GM19193 (cell line): ENCODE results near the gene DPYSL3.

ENCODE experiments used
- POLR2A ChIP-seq: IDR thresholded peaks from 4 replicates; pipeline ENCODE4 v1.6.1; 2011; ENCODE audit not compliant: insufficient read depth, insufficient read length; ENCODE audit errors: extremely low read depth

The DPYSL3 gene

DNA sequence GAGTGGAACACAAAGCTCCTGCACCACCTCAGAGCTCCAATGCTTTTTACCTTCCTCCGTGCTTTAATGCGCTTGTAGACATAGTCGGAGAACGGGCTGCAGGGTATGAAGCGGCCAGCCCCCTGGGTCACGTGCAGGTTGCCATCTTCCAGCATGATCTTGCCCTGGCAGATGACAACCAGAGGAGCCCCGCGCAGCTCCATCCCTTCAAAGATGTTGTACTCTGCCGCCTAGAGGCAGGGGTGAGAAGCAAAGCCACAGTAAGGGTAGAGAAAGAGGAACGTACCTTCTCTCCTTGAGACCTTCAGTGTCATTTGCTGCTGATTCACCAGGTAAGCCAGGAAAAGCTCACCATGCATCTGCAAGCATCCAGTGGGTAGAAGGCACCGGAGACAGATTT lies 112.3 kb downstream of the DPYSL3 start:
- TF ChIP-seq POLR2A, result no peak

DNA sequence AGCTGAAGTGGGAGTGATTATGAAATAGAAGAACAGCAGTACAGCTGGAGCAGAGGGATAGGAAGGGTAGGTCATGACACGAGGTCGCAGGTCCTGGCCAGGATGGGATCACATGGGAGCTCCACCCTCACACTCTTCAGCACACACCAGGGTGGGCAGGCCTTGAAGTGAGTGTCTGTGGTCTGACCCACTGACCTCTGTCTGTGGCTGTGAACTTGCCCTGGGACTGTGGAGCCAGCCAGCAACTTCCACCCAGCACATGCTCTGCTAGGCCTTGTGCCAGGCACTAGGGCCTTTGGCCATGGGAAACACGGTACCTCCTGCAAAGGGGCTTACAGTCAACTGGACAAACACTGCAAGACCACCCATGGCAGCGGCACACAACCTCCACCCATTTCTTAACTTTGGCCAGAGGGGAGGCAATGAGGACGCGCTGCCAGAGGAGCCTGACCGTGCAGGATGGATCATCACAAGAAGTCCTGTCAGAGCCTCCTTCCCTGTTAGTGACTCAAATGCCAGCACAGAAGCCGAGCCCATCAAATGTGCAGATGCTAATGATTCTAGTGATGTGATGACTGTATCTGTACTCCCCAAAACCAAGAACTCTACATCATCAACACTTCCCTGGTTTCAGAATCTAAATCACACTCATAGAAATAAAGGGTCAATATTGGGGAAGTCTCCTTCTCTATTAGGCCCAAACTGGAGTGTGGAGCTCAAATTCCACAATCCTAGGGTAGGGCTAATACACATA lies 113.6 kb downstream of the DPYSL3 start:
- no peak for TF ChIP-seq POLR2A

DNA sequence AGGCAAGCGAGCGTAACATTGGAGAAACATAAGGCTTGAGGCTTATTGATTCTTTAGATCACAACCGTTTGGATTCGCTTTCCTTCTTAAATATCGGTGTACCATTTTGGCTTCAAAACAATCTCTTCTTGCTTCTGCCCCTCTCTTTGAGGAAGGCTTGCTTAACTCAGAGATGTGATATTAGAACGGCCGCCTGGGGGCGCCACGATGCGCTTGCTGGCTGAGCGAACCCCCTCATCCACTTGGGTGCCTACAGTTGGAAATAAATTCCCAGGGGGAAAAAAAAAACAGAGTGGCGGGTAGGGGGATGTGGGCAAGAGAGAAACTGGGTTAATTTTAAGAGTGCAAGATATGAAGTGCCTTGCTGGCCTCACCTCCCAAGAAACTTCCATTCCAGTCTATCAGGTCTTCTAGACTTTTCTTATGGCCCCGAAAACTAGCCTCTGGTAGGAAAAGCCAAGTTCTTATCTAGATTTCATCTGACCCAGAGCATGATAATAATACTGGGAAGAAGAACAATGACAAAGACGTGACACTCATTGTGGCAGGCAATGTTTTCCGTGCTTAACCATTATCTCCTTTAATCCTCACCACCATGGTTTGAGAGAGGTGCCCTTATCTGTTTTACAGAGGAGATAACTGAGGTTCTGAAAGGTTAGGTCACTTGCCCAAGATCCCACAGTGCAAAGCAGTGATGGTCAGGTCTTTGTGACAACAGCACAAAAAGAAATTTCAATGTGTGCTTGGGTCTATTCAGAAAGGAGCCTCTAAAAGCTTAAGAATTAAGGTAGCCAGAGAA lies 115.8 kb downstream of the DPYSL3 start:
- no peak for TF ChIP-seq POLR2A

- no peak for TF ChIP-seq POLR2A
Observed at GRCh38 chr5:147391781-147392180, 118.1 kb downstream of the DPYSL3 start.

DNA sequence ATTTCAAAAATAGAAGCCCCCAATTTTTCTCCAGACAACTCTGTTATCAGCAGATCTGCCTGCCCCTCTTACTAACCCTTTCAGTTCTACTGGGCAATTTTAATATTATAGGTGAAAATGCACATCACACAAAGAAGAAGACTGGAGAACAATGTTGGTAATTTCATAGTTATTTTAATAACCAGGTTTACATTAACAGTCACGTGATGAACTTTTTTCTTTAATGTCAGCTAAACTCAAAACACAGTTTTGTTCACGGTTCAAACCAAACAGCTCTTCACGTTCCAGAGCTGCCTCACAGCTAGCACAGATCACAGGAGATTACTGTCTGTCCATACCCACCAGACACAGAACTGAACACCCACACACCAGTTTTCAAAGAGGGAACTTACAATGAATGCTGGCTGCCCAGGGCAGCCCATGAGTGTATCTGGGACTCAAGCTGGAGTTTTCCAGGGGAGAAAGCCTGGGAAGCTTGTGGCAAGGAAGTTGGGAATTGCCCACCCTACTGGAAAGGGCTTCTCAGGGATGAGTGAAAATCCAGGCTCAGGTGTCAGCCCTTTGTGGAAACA lies 119.1 kb downstream of the DPYSL3 start:
- no peak for TF ChIP-seq POLR2A

DNA sequence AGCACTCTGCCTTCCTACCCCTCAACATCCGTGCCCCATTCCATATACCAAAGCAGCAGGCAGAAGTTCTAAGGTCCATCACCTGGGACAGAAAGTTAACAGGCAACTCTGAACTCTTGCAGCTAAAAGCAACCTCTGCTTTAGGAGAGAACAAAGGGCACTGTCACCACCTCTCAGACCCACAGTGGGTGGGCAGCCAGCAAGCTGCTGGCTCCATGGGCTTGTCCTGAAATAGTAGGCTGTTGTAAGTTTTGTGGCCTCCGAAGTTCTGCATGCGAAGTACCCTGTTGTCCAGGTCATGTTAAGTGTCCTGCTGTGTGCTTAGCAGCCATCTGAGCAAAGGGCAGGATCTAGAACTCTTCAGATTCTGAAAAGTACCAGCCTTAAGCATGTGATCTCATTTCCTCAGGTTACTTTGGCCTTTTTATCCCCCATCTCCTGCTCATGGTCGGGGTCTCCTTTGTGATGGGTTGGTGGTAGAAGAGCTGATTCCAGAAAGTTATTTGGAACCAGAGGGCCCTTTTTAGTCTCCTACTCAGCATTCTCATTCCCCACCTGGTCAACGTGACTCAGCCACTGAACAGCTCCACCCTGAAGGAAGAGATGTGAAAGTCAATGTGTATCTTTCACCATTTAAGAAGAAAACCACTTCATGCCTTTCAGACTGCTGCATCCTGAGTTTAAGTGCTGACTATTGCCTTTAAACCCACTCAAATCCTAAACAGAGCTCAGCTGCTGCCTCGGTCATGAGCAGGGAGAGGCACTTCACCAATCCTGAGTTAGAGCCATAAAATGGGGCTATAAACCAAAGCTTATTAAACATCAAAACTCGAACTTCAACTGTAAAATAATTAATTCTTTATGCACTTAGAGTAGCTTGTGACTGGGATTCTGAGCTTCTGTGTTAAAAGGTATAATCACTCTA lies 121.4 kb downstream of the DPYSL3 start:
- TF ChIP-seq POLR2A, result no peak

- TF ChIP-seq POLR2A, result no peak
Observed at GRCh38 chr5:147387109-147387508, 122.8 kb downstream of the DPYSL3 start.

DNA sequence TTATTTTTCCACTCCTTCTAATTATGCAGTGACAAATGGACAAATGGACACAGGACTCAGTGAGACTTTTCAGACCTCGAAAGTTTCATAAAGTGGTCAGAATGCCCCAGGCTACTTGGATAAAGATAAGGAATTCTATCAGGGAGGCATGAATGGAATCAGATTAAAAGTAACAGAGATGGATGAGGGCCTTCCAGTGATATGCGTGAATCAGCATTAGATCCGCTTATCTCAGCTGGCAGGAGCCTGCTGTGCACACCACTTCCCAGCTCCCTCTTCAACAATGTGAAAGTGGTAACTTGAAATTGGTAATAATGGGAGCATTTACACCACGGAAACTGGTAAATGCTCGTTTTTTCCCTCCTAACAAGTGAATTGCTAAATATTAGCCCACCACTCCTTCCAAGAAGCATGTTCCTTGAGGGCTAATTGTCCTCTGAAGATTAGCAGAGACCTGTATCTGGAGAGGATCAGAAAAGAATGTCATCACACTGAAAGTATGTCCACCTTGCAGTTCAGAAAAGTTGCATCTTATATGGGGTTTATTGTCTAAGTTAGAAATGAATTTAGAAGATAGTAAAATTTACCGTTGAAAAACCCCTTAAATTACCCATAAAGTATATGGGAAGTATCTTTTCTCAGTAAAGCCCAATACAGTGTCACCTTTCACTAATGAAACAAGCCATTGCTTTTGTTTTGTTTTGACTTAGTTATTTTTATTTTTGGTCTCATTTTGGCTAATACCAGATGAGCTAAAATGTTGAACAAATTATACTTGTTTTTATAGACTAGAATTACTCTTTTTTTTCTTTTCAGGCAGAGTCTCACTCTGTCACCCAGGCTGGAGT lies 125.3 kb downstream of the DPYSL3 start:
- TF ChIP-seq POLR2A, result no peak

GRCh38 chr5:147382776-147383175 lies 127.1 kb downstream of the DPYSL3 start:
- TF ChIP-seq POLR2A, result no peak

GRCh38 chr5:147381555-147381954 lies 128.3 kb downstream of the DPYSL3 start:
- TF ChIP-seq POLR2A, result no peak

DNA sequence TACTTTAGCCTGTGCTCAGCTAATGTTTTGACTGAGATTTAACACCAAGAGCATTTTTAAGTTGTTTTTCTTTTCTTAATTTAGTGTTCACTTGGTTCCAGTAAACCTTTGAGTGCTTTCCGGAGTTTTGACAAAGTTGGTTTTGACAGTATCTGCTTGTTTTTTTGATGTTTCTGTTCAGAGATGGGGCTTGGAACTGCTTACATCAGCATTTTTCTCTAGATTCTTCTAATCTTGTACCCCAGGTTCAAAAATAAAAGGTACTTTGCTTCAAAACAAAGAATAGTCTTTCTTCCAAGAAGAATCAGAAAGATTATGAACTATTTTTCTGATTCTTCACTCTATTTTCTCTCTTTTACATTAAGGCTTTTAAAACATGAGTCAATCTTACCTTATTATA lies 132.2 kb downstream of the DPYSL3 start:
- no peak for TF ChIP-seq POLR2A

- no peak for TF ChIP-seq POLR2A
Observed at GRCh38 chr5:147375151-147375550, 134.7 kb downstream of the DPYSL3 start.

GRCh38 chr5:147373328-147373727 lies 136.5 kb downstream of the DPYSL3 start:
- no peak for TF ChIP-seq POLR2A

GRCh38 chr5:147372191-147372590 lies 137.7 kb downstream of the DPYSL3 start:
- TF ChIP-seq POLR2A, result no peak
